ENCODE data around the gene SLC13A5.
A peak's percentile ranks its signal among the peaks of the same experiment; 100 is the strongest.

Gene SLC13A5

DNA sequence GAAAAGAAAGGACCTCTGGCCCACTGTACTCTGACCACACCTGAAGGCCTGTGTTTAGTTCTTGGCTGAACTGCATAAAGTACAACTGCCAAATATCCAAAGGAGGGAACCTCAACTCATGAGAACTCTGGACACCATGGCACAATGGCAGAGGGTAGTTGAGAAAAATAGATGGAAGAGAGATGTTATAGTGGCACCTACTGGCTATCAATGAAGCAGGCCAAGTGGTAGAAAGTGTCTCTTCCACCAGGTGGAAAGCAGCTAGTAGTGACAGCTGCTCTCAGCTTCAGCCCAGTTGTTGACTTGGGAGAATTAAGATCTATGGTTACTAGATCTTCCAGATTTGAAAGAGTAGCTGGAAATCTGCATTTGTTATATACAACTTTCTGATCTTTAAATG lies 65.0 kb downstream of the SLC13A5 start:
- DNase-seq: peak; percentile 61
- in situ Hi-C loops (cut with MboI; ENCODE audit: low pct_unique_long_range_greater_than_20kb, low sequenced_read_pairs): loop anchor here (25.0 kb wide), 1 partner anchor 186 kb away; no protein-coding TSS in a partner anchor

DNA sequence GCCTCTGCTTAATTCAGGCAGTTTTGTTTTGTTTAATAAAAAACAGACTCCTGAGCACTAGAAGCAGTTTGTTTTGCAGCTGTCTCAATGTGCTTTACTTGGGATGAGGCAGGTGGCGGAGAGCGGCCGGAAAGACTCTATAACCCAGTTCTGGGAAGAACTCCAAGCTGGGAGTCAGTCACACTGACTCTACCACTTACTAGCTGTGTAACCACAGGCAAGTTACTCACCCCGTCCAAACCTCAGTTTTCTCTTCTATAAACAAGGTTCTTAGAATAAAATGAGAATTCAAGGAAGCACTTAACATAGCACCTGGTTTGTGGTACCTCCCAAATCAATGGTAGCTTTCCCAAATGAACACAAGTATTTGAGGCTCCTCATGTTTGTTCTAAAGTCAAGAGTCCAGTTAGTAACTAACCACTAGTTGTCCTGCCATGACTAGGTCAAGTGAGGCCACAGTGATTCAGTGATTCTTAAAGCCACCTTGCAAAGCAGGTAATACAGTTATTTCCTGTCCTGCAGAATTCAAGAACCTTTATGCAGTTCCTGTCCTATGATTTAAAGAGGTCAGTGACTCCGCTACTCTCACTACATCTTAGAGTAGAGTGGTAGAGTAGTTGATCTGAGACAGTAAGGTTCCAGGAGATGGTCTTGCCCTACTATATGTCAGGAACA lies 69.6 kb downstream of the SLC13A5 start:
- in situ Hi-C loops (cut with MboI; ENCODE audit: low pct_unique_long_range_greater_than_20kb, low sequenced_read_pairs): loop anchor here (25.0 kb wide), 1 partner anchor 181 kb away; no protein-coding TSS in a partner anchor
- no peak for DNase-seq

DNA sequence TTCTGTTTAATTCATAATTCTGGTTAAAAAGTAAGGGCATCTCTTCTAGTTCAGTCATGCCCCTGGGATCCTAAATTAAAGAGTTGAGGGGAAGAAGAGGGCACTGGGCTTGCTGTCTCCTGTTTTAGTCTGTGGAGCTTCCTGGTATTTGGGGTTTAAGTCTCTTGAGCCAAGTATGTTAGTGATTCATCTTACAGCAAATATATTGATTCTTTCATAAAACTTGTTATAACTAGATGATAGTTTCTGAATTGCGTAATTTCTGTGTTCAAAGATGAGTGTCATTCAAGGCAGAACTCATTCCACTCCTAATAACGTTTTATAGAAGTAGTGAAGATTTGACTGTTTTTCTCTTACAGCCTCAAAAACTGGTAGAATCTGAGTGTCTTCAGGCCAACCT lies 70.6 kb downstream of the SLC13A5 start:
- in situ Hi-C loops (cut with MboI; ENCODE audit: low pct_unique_long_range_greater_than_20kb, low sequenced_read_pairs): loop anchor here (25.0 kb wide), 1 partner anchor 180 kb away; no protein-coding TSS in a partner anchor
- DNase-seq: no peak

DNA sequence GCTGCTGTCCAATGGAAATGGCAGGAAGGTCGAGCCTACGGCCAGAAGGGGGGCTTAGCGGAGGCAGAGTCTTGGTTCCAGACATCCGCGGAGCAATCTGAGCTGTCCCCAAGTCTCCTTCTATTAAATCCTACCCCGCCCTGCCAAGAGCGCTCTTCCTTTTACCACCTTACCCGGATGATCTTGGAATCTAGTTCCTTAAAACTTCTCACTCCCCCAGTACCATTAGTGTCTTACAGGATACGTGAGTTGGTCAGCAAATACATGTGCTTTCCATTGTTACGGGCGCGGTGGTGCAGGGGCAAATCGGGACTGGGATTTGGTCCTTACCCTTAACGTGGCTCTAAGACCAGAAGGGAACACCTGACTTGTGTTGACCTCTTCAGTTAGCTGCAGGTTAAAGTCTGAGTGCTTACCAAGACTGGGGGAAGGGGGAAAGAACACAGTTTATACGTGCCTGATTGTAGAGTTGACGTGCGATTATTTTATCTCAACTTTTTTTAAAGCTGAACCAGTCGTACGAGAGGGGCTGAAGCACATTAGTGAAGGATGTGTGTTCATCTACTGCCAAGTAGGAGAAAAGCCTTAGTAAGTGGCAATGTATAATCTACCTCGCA lies 71.8 kb downstream of the SLC13A5 start:
- DNase-seq: no peak
- in situ Hi-C loops (cut with MboI; ENCODE audit: low pct_unique_long_range_greater_than_20kb, low sequenced_read_pairs): loop anchor here (25.0 kb wide), 1 partner anchor 179 kb away; no protein-coding TSS in a partner anchor

DNA sequence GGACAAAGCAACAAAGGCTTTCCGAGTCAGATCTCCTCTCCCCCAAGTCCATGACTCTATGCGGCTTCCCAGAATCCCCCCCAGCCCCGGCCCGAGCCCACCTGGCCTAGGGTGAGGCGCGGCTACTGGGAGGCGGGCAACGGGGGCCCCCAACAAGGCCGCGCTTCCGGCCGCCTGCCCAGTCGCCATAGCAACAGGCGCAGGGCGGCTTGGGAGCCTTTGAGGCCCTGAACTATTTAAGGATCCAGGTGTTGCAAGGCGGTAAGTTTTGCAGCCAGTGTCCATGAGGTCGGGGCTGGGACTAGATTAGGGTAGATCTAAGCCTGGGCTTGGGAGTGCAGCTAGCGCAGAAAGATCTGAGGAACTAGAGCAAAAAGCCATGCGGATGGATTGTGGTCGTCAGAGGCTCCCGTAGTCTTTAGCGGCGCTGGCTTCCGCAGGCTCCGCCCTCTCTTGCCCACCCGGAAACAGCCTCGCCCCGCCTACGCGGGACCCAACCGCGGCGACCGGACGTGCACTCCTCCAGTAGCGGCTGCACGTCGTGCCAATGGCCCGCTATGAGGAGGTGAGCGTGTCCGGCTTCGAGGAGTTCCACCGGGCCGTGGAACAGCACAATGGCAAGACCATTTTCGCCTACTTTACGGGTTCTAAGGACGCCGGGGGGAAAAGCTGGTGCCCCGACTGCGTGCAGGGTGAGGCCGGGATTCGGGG lies 72.5 kb downstream of the SLC13A5 start, which contains the start of the genes KIAA0753 and TXNDC17:
TSS of gene KIAA0753 (minus strand) at position 176 of the 711 bp plus-strand sequence. CDS start 5,608 bp downstream, outside the sequence.
TSS of gene TXNDC17 (plus strand) at position 525 of the 711 bp plus-strand sequence. CDS start at position 548, 23 bp downstream.
- in situ Hi-C loops (cut with MboI; ENCODE audit: low pct_unique_long_range_greater_than_20kb, low sequenced_read_pairs): loop anchor here (25.0 kb wide), 1 partner anchor 178 kb away; no protein-coding TSS in a partner anchor
- DNase-seq: peak; percentile 96

DNA sequence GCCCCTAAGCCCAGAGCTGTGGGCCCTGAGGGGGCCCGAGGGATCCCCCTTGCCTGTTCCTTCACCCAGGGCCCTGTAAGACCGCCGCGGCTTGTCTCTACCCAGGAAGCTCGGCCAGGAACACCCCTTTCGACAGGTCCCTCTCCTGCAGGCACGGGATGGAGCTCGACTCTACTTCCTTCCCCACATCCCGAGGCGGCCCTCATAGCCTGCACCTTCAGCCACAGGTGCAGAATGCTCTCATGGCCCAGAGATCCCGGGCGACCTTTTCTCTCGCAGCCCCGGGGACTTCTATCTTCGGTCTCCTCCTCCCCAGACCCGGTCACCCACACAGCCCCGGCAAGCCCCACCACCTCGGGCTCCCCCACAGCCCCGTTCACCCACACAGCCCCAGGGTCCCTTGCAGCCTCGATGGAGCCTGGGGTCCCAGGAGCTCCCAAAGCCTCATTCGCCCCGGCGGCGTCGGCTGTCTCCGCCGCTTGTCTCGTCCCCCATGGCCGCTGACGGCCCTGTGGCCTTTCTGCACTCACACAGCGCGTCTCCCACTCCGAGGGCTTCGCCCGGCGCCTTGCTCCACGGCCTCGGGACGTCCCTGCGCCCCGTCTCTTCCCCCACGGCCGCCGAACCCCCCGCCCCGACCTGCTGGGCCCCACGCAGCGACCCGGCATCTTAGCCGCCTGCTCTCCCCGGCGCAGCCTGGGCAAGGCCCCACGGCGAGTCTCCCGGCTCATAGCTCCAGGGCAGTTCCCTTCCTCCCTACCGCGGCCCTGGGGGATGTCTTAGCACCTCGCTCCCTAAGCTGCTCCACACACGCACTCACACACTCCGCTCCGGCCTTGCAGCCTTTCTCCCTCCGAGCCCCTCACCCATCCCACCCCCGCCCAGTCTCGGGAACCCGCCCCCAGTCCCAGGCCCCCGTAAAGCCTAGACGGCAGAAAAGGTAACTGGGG lies 73.3 kb downstream of the SLC13A5 start:
- peak; percentile 32 for DNase-seq
- in situ Hi-C loops (cut with MboI; ENCODE audit: low pct_unique_long_range_greater_than_20kb, low sequenced_read_pairs): loop anchor here (25.0 kb wide), 1 partner anchor 178 kb away; no protein-coding TSS in a partner anchor

DNA sequence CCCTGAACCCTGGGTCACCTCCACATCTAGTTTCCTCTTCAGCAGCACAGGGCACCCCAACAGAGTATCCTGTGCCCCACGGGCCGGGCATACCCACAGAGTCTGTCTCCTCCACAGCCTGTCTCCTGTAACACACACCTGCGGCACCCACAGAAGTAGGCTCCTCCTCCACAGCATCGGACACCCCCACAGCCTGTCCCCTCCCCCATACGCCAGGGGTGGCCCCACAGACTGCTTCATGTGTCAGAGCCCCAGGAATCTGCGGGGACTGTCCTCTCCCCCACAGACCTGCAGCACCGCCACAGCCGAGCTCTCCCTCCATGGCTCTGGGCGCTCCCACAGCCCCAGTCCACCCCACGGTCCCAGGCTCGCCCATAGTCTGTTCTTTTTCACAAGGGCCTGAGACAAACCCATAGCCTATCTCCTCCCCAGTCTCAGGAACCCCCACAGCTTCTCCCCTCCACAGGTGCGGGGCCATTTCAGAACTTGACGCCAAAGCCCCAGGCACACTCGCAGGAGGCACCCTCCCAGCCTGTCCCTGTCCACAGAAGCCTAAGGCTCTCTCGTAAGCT lies 74.1 kb downstream of the SLC13A5 start:
- in situ Hi-C loops (cut with MboI; ENCODE audit: low pct_unique_long_range_greater_than_20kb, low sequenced_read_pairs): loop anchor here (25.0 kb wide), 1 partner anchor 177 kb away; no protein-coding TSS in a partner anchor
- DNase-seq: no peak

DNA sequence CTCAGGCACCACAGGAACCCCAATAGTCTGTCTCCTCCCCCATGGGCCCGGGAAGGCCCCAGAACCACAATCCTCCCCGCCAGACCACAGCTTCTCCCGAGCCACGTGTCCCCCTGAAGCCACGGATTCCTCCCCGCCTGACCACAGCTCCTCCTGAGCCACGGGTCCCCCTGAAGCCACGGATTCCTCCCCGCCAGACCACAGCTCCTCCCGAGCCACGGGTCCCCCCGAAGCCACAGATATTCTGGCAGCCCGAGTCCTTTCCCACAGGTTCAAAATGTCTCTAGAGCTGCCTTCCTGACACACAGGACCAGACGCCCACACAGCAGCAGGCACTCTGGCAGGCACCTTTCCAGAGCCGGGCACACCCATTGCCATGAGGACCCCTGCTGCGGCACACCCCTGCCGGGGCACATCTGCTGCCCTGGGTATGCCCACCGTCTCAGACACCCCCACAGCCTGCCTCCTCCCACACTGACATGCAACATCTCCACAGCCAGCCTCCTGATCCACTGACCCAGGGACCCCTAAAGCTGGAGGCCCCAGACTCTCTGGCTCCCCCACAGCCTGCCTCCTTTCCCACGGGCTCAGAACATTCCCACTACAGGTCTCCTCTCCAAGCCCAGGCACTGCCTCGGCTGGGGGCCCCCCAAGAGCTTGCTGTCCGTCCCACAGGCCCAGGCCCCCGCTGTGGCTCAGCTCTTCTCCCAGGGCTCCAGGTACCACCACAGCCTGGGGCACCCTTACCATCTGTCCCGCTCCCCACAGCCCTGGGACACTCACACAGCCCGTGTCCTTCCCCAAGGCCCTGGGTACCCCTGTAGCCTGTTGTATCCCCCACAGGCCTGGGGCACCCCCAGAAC lies 74.9 kb downstream of the SLC13A5 start:
- no peak for DNase-seq
- in situ Hi-C loops (cut with MboI; ENCODE audit: low pct_unique_long_range_greater_than_20kb, low sequenced_read_pairs): loop anchor here (25.0 kb wide), 1 partner anchor 176 kb away; no protein-coding TSS in a partner anchor

DNA sequence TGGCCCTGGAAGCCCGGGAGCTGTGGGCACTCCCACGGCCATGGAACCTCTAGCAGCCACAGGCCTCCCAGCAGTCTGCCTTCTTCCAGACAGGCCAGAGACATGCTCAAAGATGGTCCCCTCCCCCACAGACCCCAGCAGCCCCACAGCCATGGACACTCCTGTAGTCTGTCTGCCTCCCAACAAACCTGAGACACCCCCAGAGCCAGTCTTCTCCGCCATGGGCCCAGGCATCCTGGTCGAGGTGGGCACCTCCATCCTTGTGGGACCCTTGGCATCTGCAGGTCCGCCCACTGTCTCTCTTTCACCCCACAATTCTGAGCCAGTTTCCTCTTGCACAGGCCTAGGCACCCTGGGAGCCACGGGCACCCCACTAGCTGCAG lies 75.7 kb downstream of the SLC13A5 start:
- in situ Hi-C loops (cut with MboI; ENCODE audit: low pct_unique_long_range_greater_than_20kb, low sequenced_read_pairs): loop anchor here (25.0 kb wide), 1 partner anchor 175 kb away; no protein-coding TSS in a partner anchor
- no peak for DNase-seq

DNA sequence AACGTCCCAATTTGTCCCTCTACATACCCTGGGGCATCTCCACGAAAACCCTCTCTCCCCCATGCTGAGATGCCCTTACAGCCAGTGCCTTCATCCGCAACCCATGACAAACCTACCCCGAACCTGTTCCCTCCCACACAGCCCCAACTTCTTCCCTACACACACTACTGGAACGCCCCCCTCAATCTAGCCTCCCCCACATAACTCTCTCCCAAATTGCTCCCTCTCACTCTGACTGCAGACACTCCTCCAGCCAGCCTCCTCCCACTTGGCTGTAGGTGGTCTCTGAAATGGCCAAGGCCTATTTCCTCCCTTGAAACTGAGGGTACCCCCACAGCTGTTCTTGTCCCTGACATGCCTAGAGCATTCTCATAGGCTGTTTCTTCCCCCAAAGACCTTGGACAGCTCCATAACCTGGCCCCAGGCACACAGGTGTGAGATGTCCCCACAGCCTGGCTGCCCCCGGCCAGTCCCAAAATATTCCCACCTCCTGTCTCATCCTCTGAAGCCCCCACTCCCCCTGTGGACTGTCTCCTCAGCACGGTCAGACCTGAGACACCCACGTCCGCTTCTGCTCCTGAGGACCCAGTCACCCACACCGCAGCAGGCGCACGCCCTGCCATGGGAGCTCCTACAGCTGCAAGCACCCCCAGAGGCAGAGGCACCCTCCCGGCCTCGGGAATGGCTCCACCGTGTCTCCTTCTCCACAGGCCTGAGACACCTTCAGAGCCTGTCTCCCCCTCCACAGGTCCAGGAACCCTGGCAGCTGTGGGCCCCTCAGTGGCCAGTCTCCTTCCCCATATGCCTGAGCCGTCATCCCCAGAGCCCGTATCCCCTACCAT lies 76.3 kb downstream of the SLC13A5 start:
- in situ Hi-C loops (cut with MboI; ENCODE audit: low pct_unique_long_range_greater_than_20kb, low sequenced_read_pairs): loop anchor here (25.0 kb wide), 1 partner anchor 175 kb away; no protein-coding TSS in a partner anchor
- no peak for DNase-seq

DNA sequence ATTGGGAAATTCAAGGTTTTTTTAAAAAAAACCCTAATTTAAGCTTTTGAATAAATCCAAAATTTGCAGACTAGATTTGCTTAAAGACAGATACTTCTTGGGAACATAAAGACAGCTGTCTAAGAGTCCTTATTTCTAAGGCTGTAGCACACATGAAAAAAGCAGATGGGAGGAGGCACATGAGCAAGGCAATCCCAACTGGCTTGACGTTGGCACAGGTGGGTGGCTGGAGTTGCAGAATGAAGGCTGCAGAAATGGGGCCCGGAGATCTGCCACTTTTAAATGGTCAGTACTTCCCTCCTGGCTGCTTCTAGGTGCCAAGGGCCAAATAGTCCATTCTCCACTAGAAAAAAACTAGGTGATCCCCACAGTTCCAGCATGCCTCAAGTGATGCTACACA lies 77.1 kb downstream of the SLC13A5 start:
- in situ Hi-C loops (cut with MboI; ENCODE audit: low pct_unique_long_range_greater_than_20kb, low sequenced_read_pairs): loop anchor here (25.0 kb wide), 1 partner anchor 174 kb away; no protein-coding TSS in a partner anchor
- DNase-seq: no peak
